ENCODE data around the gene SPTLC3. TPM values are rescaled to one million over a fixed set of nuclear protein-coding genes. Genes with fewer than 3 reads are reported as not detected.

The SPTLC3 gene
- total and polyA plus RNA-seq, 2 experiments from 2014 or later = 0.52 to 0.66 TPM

DNA sequence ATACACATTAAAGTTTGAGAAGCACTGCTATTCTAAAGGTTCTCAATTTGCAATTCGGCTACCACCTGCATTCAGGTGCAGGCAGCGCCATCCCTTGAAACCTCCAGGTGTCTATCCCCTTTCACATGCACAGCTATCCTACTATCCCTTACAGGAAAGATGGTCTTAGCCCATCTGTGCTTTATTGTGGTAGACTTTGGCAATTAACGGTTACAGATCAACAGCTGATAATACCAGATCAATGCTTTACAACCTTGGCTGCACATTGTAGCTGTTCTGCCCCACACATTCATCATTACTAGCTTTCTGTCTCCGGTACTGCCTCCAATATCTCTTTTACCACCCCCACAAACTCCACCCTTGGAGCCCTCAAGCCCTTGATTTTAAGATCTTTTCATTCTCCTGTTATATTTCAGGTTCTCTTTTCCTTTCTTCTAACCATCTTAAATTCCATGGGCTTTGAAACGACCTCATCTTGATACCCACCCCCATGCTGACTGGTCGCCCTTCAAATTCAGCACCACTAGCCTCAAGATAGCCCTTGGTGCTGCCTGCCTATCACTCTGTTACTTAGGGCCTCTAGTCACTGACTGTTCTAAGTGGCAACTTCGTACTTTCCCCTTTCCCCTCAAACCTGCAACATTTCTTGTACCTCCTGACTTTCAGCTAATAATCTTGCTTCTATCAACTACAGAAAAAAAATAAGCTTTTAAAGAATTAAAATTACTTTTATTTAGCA, 50.8 kb downstream of the SPTLC3 start:
- Mint-ChIP-seq H3K36me3 (ENCODE audit: low read depth) (no peaks in the 10 kb centered on the region), H3K9me3 (no peaks in the 10 kb centered on the region), H3K27ac (no peak overlapping the region), H3K4me3 (peak overlapping the region; percentile 10; the same call in 1 of the 3 replicates), H3K27me3 (ENCODE audit: insufficient read depth, low read depth, poor library complexity) (no peaks in the 10 kb centered on the region), H3K4me1 (peaks cover 26% of the 10 kb centered on the region)
- no peak overlapping the region for H3K4me3 ChIP-seq
- peak; percentile 89 for ATAC-seq
- no peaks in the 10 kb centered on the region for H4K20me1 ChIP-seq (replicated peaks; ENCODE audit: insufficient read depth)
- H3K9me2 ChIP-seq (ENCODE audit: insufficient read depth) = peaks cover 5% of the 10 kb centered on the region; the same call in 1 of the 2 replicates
- no peaks in the 10 kb centered on the region for H3K79me2 ChIP-seq (replicated peaks; ENCODE audit: insufficient read depth)
- peak overlapping the region; percentile 28; the same call in 1 of the 2 replicates for H3K4me2 ChIP-seq
- DNase-seq (ENCODE audit: low spot score) = peak; percentile 64
- no peaks in the 10 kb centered on the region for H3K27me3 ChIP-seq (ENCODE audit: insufficient read depth)
- H3K36me3 ChIP-seq (ENCODE audit: insufficient read depth) = no peaks in the 10 kb centered on the region
- H3K27ac ChIP-seq (ENCODE audit: low read depth) = no peak overlapping the region
- no peak overlapping the region for H2AFZ ChIP-seq
- TF ChIP-seq JUNB (IDR thresholded peaks at IDR 0.05; ENCODE audit: unreplicated experiment) (no peak), ZNF331 (CRISPR knock-in tag; IDR thresholded peaks at IDR 0.05; ENCODE audit: low read depth) (no peak), EZH2 (IDR thresholded peaks at IDR 0.05; ENCODE audit: low read depth, unreplicated experiment) (no peak), ZNF114 (CRISPR knock-in tag; IDR thresholded peaks at IDR 0.05) (no peak), STAT1 (IDR thresholded peaks at IDR 0.05; ENCODE audit: unreplicated experiment) (no peak), CREB1 (CRISPR knock-in tag; IDR thresholded peaks at IDR 0.05; ENCODE audit: low read depth) (no peak), NANOG (IDR thresholded peaks at IDR 0.05; ENCODE audit: borderline replicate concordance) (no peak), POLR2AphosphoS5 (IDR thresholded peaks at IDR 0.05; ENCODE audit: low read depth) (peak; percentile 42), EZH2phosphoT487 (IDR thresholded peaks at IDR 0.05; ENCODE audit: unreplicated experiment) (no peak)
- TF ChIP-seq, protein P1, sequence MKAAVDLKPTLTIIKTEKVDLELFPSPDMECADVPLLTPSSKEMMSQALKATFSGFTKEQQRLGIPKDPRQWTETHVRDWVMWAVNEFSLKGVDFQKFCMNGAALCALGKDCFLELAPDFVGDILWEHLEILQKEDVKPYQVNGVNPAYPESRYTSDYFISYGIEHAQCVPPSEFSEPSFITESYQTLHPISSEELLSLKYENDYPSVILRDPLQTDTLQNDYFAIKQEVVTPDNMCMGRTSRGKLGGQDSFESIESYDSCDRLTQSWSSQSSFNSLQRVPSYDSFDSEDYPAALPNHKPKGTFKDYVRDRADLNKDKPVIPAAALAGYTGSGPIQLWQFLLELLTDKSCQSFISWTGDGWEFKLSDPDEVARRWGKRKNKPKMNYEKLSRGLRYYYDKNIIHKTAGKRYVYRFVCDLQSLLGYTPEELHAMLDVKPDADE (IDR thresholded peaks at IDR 0.05) = no peak
- TF ChIP-seq, protein P2, sequence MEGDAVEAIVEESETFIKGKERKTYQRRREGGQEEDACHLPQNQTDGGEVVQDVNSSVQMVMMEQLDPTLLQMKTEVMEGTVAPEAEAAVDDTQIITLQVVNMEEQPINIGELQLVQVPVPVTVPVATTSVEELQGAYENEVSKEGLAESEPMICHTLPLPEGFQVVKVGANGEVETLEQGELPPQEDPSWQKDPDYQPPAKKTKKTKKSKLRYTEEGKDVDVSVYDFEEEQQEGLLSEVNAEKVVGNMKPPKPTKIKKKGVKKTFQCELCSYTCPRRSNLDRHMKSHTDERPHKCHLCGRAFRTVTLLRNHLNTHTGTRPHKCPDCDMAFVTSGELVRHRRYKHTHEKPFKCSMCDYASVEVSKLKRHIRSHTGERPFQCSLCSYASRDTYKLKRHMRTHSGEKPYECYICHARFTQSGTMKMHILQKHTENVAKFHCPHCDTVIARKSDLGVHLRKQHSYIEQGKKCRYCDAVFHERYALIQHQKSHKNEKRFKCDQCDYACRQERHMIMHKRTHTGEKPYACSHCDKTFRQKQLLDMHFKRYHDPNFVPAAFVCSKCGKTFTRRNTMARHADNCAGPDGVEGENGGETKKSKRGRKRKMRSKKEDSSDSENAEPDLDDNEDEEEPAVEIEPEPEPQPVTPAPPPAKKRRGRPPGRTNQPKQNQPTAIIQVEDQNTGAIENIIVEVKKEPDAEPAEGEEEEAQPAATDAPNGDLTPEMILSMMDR (conservative IDR thresholded peaks at IDR 0.05; ENCODE audit: low read depth in 2 of 2) = 0 out of 4 replicates have a peak, but pooled peaks of 1 of the 2 experiments have one; percentile 13
- TF ChIP-seq, protein P3, sequence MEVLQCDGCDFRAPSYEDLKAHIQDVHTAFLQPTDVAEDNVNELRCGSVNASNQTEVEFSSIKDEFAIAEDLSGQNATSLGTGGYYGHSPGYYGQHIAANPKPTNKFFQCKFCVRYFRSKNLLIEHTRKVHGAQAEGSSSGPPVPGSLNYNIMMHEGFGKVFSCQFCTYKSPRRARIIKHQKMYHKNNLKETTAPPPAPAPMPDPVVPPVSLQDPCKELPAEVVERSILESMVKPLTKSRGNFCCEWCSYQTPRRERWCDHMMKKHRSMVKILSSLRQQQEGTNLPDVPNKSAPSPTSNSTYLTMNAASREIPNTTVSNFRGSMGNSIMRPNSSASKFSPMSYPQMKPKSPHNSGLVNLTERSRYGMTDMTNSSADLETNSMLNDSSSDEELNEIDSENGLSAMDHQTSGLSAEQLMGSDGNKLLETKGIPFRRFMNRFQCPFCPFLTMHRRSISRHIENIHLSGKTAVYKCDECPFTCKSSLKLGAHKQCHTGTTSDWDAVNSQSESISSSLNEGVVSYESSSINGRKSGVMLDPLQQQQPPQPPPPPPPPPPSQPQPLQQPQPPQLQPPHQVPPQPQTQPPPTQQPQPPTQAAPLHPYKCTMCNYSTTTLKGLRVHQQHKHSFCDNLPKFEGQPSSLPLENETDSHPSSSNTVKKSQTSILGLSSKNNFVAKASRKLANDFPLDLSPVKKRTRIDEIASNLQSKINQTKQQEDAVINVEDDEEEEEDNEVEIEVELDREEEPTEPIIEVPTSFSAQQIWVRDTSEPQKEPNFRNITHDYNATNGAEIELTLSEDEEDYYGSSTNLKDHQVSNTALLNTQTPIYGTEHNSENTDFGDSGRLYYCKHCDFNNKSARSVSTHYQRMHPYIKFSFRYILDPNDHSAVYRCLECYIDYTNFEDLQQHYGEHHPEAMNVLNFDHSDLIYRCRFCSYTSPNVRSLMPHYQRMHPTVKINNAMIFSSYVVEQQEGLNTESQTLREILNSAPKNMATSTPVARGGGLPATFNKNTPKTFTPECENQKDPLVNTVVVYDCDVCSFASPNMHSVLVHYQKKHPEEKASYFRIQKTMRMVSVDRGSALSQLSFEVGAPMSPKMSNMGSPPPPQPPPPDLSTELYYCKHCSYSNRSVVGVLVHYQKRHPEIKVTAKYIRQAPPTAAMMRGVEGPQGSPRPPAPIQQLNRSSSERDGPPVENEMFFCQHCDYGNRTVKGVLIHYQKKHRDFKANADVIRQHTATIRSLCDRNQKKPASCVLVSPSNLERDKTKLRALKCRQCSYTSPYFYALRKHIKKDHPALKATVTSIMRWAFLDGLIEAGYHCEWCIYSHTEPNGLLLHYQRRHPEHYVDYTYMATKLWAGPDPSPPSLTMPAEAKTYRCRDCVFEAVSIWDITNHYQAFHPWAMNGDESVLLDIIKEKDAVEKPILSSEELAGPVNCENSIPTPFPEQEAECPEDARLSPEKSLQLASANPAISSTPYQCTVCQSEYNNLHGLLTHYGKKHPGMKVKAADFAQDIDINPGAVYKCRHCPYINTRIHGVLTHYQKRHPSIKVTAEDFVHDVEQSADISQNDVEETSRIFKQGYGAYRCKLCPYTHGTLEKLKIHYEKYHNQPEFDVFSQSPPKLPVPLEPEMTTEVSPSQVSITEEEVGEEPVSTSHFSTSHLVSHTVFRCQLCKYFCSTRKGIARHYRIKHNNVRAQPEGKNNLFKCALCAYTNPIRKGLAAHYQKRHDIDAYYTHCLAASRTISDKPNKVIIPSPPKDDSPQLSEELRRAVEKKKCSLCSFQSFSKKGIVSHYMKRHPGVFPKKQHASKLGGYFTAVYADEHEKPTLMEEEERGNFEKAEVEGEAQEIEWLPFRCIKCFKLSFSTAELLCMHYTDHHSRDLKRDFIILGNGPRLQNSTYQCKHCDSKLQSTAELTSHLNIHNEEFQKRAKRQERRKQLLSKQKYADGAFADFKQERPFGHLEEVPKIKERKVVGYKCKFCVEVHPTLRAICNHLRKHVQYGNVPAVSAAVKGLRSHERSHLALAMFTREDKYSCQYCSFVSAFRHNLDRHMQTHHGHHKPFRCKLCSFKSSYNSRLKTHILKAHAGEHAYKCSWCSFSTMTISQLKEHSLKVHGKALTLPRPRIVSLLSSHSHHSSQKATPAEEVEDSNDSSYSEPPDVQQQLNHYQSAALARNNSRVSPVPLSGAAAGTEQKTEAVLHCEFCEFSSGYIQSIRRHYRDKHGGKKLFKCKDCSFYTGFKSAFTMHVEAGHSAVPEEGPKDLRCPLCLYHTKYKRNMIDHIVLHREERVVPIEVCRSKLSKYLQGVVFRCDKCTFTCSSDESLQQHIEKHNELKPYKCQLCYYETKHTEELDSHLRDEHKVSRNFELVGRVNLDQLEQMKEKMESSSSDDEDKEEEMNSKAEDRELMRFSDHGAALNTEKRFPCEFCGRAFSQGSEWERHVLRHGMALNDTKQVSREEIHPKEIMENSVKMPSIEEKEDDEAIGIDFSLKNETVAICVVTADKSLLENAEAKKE (CRISPR knock-in tag; IDR thresholded peaks at IDR 0.05) = peak; percentile 45; the same call in 1 of the 2 replicates
- TF ChIP-seq, protein P4, sequence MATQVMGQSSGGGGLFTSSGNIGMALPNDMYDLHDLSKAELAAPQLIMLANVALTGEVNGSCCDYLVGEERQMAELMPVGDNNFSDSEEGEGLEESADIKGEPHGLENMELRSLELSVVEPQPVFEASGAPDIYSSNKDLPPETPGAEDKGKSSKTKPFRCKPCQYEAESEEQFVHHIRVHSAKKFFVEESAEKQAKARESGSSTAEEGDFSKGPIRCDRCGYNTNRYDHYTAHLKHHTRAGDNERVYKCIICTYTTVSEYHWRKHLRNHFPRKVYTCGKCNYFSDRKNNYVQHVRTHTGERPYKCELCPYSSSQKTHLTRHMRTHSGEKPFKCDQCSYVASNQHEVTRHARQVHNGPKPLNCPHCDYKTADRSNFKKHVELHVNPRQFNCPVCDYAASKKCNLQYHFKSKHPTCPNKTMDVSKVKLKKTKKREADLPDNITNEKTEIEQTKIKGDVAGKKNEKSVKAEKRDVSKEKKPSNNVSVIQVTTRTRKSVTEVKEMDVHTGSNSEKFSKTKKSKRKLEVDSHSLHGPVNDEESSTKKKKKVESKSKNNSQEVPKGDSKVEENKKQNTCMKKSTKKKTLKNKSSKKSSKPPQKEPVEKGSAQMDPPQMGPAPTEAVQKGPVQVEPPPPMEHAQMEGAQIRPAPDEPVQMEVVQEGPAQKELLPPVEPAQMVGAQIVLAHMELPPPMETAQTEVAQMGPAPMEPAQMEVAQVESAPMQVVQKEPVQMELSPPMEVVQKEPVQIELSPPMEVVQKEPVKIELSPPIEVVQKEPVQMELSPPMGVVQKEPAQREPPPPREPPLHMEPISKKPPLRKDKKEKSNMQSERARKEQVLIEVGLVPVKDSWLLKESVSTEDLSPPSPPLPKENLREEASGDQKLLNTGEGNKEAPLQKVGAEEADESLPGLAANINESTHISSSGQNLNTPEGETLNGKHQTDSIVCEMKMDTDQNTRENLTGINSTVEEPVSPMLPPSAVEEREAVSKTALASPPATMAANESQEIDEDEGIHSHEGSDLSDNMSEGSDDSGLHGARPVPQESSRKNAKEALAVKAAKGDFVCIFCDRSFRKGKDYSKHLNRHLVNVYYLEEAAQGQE (IDR thresholded peaks at IDR 0.05; ENCODE audit: unreplicated experiment) = no peak
- H3K4me1 ChIP-seq (ENCODE audit: insufficient read depth) = peaks cover 22% of the 10 kb centered on the region
- H3F3A ChIP-seq (replicated peaks; ENCODE audit: low read depth) = no peaks in the 10 kb centered on the region
